GM21423 (cell line): ENCODE data around the gene BSPRY.
A peak's percentile ranks its signal among the peaks of the same experiment; 100 is the strongest.
"Not testable (repeated sequence)": the region's sequence is repeated elsewhere in the genome, so short reads cannot be mapped to it uniquely, and the experiment has no call there.

Experiments used
- ATAC-seq: cut with Tn5 transposase; IDR thresholded peaks from one replicate; pipeline ENCODE4 v1.9.1; 2021; ENCODE audit warnings: mild to moderate bottlenecking, moderate library complexity; ENCODE audit not compliant: unreplicated experiment

BSPRY gene

GRCh38 chr9:113368982-113369854 lies 19.9 kb downstream of the BSPRY start:
- no peak for ATAC-seq

- ATAC-seq, result no peak
Measured at GRCh38 chr9:113369855-113370140, 20.5 kb downstream of the BSPRY start.

GRCh38 chr9:113370806-113371325 lies 21.5 kb downstream of the BSPRY start:
- no peak for ATAC-seq

GRCh38 chr9:113372059-113372458 lies 22.7 kb downstream of the BSPRY start:
- no peak for ATAC-seq

GRCh38 chr9:113373256-113373655 lies 23.9 kb downstream of the BSPRY start:
- no peak for ATAC-seq

GRCh38 chr9:113373676-113374392 lies 24.5 kb downstream of the BSPRY start:
- ATAC-seq, result no peak

- ATAC-seq, result no peak
Measured at GRCh38 chr9:113375057-113376023, 26.0 kb downstream of the BSPRY start.

GRCh38 chr9:113376634-113377567 lies 27.6 kb downstream of the BSPRY start, which contains the start of gene HDHD3:
Gene HDHD3 (minus strand): TSS chr9:113376986. CDS start chr9:113374354, 2,632 bp downstream.
- peak; percentile 73 for ATAC-seq

- ATAC-seq, result not testable (repeated sequence)
Measured at GRCh38 chr9:113379094-113379828, 29.9 kb downstream of the BSPRY start.

GRCh38 chr9:113379829-113380210 lies 30.5 kb downstream of the BSPRY start:
- not testable (repeated sequence) for ATAC-seq

- ATAC-seq, result peak; percentile 54
Measured at GRCh38 chr9:113380869-113381378, 31.6 kb downstream of the BSPRY start.

- ATAC-seq, result not testable (repeated sequence)
Measured at GRCh38 chr9:113381441-113381840, 32.1 kb downstream of the BSPRY start.

- ATAC-seq, result no peak
Measured at GRCh38 chr9:113381909-113382411, 32.6 kb downstream of the BSPRY start.

- ATAC-seq, result no peak
Measured at GRCh38 chr9:113386571-113387393, 37.4 kb downstream of the BSPRY start.

GRCh38 chr9:113387560-113388230 lies 38.4 kb downstream of the BSPRY start:
- ATAC-seq, result no peak

- ATAC-seq, result no peak
Measured at GRCh38 chr9:113388833-113389232, 39.5 kb downstream of the BSPRY start.

GRCh38 chr9:113389451-113389850 lies 40.1 kb downstream of the BSPRY start:
- no peak for ATAC-seq
